OCI-LY7 (cell line): ENCODE measurements around the gene KCNIP4.

Source experiments
- EZH2phosphoT487 ChIP-seq: fragments of 200-600 bp; sonication (generic); IDR thresholded peaks from 2 replicates; pipeline ENCODE4 v1.6.1; 2018; ENCODE audit warnings: low read depth, borderline replicate concordance, mild to moderate bottlenecking, mixed run types, antibody characterized with exemption, low read length, moderate library complexity, mixed read lengths
- TF ChIP-seq, protein P1 (sequence below): fragments of 200-600 bp; sonication (generic); conservative IDR thresholded peaks from 2 replicates; pipeline ENCODE4 v1.5.1; 2014; ENCODE audit warnings: mild to moderate bottlenecking, antibody characterized with exemption, low read length, moderate library complexity, mixed read lengths

DNA sequence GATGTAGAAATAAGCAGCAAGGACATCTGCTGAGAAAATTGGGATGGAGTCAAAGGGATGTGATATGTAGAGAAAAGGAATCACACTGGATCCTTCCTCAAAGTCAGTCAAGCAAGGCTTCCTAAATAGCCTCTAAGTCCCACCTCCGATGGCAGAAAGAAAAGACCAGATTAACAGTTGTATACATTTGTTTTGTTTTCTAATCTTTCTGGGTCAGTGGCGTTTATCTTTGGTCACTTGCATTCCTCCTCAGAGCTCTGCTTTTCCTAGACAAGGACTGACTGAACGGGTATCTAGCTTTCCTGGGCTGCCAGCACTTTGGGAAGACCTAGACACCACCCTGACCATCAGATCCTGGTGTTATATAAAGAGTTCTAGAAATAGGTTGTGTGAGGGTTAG lies 1225.1 kb downstream of the KCNIP4 start:
- TF ChIP-seq, protein P1, sequence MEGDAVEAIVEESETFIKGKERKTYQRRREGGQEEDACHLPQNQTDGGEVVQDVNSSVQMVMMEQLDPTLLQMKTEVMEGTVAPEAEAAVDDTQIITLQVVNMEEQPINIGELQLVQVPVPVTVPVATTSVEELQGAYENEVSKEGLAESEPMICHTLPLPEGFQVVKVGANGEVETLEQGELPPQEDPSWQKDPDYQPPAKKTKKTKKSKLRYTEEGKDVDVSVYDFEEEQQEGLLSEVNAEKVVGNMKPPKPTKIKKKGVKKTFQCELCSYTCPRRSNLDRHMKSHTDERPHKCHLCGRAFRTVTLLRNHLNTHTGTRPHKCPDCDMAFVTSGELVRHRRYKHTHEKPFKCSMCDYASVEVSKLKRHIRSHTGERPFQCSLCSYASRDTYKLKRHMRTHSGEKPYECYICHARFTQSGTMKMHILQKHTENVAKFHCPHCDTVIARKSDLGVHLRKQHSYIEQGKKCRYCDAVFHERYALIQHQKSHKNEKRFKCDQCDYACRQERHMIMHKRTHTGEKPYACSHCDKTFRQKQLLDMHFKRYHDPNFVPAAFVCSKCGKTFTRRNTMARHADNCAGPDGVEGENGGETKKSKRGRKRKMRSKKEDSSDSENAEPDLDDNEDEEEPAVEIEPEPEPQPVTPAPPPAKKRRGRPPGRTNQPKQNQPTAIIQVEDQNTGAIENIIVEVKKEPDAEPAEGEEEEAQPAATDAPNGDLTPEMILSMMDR, result no peak
- no peak for TF ChIP-seq EZH2phosphoT487
